NT2/D1 (cell line): Measurements from ENCODE around the gene CNR1.
A peak's percentile ranks its signal among the peaks of the same experiment; 100 is the strongest.

Experiments
- DNase-seq: peaks from one replicate; pipeline ENCODE4 v3.0.0-alpha.2; 2011; ENCODE audit warnings: low read depth, low spot score
- H3K27me3 ChIP-seq: 2 replicates; pipeline ENCODE4 v1.6.0; 2011; ENCODE audit warnings: mild to moderate bottlenecking; ENCODE audit not compliant: insufficient read length, insufficient read depth
- H3K36me3 ChIP-seq: 2 replicates; pipeline ENCODE4 v1.6.1; 2011; ENCODE audit warnings: mild to moderate bottlenecking, low read length, mixed read lengths; ENCODE audit not compliant: insufficient read depth, insufficient read length
- H3K4me1 ChIP-seq: 2 replicates; pipeline ENCODE4 v1.5.1; 2011; ENCODE audit not compliant: insufficient read depth, insufficient read length
- H3K4me3 ChIP-seq: 2 replicates; pipeline ENCODE4 v1.5.1; 2011; ENCODE audit warnings: low read depth; ENCODE audit not compliant: insufficient read length
- H3K9ac ChIP-seq: 2 replicates; pipeline ENCODE4 v1.6.0; 2011; ENCODE audit warnings: low read depth; ENCODE audit not compliant: insufficient read length
- H3K9me3 ChIP-seq: 2 replicates; pipeline ENCODE4 v1.5.1; 2011; ENCODE audit warnings: mild to moderate bottlenecking, low read length; ENCODE audit not compliant: insufficient read depth
- SUZ12 ChIP-seq: IDR thresholded peaks from 2 replicates; pipeline ENCODE4 v1.6.1; 2011; ENCODE audit not compliant: insufficient read length, insufficient read depth; ENCODE audit errors: extremely low read depth
- YY1 ChIP-seq: IDR thresholded peaks from 2 replicates; pipeline ENCODE4 v1.6.1; 2011; ENCODE audit not compliant: insufficient read length, insufficient read depth
- ZNF274 ChIP-seq: IDR thresholded peaks from 2 replicates; pipeline ENCODE4 v1.6.1; 2011; ENCODE audit warnings: mild to moderate bottlenecking, low read depth, low read length

Gene CNR1

DNA sequence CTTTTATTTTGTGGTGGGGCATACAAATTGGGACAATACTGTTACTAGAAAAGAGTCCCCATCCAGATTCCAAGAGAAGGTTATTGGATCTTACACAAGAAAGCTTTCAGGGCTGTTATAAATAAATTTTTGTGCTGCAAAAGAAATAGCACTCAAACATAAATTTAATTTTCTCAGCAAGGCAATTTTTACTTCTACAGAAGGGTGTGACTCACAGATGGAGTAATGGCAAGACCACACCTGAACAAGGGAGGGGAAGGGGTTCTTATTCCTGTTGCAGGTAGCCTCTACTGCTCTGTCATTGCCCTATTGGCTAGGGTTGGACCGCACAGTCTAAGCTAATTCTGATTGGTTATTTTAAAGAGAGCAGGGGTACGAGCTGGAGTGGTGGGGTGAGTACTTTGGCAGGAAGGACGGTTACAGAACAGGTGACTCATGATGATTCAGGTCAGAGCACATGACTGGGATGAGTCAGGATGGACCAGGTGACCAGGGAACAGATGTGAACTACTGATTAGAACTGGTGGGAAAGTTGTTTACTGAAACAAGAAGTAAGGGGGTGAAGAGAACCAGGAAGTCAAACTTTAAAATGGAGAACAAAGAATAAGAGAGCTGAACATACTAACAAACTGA, 41.1 kb downstream of the CNR1 start:
- Histone ChIP-seq H3K36me3 (no peaks in the 10 kb centered on the region), H3K27me3 (no peaks in the 10 kb centered on the region), H3K4me1 (no peaks in the 10 kb centered on the region), H3K9me3 (peaks cover 21% of the 10 kb centered on the region), H3K9ac (no peak overlapping the region), H3K4me3 (no peak overlapping the region)
- TF ChIP-seq ZNF274 (no peak), YY1 (no peak), SUZ12 (no peak)
- no peak for DNase-seq

DNA sequence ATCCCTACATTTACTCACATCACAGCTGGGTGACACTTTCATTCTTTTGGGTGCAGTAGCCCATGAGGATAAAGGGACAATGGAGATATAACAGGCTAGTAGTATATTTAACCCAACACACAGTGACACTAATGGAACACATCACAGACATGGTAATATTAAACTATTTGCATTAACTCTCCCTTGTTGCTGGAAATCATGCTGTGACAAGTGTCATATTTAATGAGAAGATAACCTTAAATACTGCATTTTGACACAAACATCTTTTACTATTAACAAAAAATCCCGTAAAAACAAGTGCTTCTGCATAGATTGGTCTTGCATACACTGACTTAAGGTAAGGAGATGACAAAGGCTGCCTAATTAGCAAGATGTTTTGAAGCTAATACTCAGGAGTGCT, 45.5 kb downstream of the CNR1 start:
- no peaks in the 10 kb centered on the region for H3K4me1 ChIP-seq
- no peak overlapping the region for H3K9ac ChIP-seq
- DNase-seq: no peak
- peaks cover 21% of the 10 kb centered on the region for H3K9me3 ChIP-seq
- no peak overlapping the region for H3K4me3 ChIP-seq
- H3K27me3 ChIP-seq: no peaks in the 10 kb centered on the region
- no peaks in the 10 kb centered on the region for H3K36me3 ChIP-seq
- TF ChIP-seq ZNF274: no peak
- TF ChIP-seq SUZ12: no peak
- no peak for TF ChIP-seq YY1

DNA sequence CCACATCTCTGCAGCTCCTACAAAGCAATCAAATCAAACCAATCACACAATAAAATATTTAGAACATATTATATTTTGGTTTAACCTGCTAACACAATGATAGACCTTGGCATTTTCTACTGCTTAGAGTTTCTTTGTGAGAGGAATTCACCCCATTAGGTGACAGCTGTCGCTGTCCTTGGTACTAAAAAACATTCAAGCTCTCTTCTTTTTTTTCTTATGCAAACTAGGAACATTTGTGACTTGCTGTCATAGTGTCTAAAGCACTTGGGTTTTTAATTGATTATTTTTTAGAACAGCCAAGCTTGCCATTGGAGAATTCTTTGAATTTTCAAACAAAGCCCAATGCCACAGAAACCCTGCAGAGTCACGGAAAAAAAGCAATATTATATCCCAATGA, 46.4 kb downstream of the CNR1 start:
- DNase-seq: peak; percentile 18
- H3K9ac ChIP-seq: no peak overlapping the region
- H3K4me1 ChIP-seq: no peaks in the 10 kb centered on the region
- no peaks in the 10 kb centered on the region for H3K36me3 ChIP-seq
- no peaks in the 10 kb centered on the region for H3K27me3 ChIP-seq
- H3K4me3 ChIP-seq: no peak overlapping the region
- no peak for TF ChIP-seq YY1
- no peak for TF ChIP-seq SUZ12
- no peak for TF ChIP-seq ZNF274
- peaks cover 16% of the 10 kb centered on the region for H3K9me3 ChIP-seq

DNA sequence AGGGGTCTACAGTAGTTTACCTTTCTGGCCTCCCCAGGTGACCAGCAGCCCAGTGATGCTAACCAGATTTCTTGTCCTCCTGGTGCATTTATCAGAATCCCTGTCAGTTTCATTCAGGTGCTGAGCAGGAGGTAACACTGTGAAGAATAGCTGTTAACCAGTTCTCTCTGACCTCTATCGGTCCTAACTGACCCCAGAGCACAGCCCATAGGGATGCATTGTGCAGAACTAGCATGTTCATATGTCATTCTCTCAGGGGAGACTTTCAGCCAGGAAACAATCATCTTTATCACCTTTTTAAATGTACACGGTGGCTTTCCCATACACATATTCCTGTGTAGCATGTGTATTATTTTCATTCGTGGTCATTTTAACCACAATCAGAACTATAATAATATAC, 49.9 kb downstream of the CNR1 start:
- no peaks in the 10 kb centered on the region for H3K27me3 ChIP-seq

DNA sequence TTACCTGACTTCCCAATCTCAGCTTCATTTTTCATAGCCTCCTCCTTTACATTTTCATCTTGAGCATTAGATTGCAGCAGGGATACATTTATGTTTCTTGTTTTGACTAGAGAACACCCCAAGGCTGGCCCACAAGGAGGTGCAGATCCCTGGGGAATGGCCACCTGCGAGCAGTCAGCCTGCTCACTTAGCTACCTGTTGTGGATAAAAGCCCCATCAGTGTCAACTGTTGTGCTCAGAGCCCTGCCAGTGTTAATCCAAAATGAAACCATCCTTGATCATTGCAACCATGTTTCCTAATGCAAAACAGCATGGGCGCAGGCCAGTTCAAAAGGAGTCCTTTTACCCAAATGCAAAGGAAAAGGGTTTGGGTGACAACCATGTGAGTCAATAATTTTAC, 50.8 kb downstream of the CNR1 start:
- H3K9ac ChIP-seq: no peak overlapping the region
- no peaks in the 10 kb centered on the region for H3K4me1 ChIP-seq
- H3K36me3 ChIP-seq: no peaks in the 10 kb centered on the region
- TF ChIP-seq YY1 (no peak), SUZ12 (no peak), ZNF274 (no peak)
- DNase-seq: no peak
- no peak overlapping the region for H3K4me3 ChIP-seq
- no peaks in the 10 kb centered on the region for H3K9me3 ChIP-seq
- no peaks in the 10 kb centered on the region for H3K27me3 ChIP-seq

More for the DNA sequence above, 49.9 kb downstream of the CNR1 start:
- H3K36me3 ChIP-seq: no peaks in the 10 kb centered on the region
- H3K4me1 ChIP-seq: no peaks in the 10 kb centered on the region
- TF ChIP-seq ZNF274 (no peak), SUZ12 (no peak), YY1 (no peak)
- H3K9ac ChIP-seq: no peak overlapping the region
- H3K9me3 ChIP-seq: no peaks in the 10 kb centered on the region
- no peak overlapping the region for H3K4me3 ChIP-seq
- DNase-seq: no peak

DNA sequence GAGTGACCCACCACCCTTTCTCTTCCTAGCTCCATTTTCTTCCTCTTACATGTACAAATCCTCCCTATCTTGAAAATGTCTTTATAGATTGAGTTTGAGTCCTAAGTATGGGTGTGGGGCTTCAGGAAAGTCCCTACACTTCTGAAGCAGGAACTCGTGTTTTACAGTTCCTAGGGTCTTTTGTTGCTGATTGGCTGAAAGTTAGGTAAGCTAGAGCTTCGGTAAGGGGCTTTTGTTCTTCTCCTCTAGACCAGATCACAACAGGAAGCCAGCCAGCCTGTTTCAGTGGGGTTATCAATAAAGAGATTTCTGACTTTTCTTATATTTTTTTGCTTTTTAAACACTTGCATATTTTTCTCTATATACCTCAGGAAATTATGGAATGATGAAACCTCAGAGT, 51.3 kb downstream of the CNR1 start:
- Histone ChIP-seq H3K36me3 (no peaks in the 10 kb centered on the region), H3K4me1 (no peaks in the 10 kb centered on the region), H3K27me3 (no peaks in the 10 kb centered on the region), H3K9ac (no peak overlapping the region), H3K9me3 (no peaks in the 10 kb centered on the region), H3K4me3 (no peak overlapping the region)
- DNase-seq: no peak
- TF ChIP-seq ZNF274: no peak
- TF ChIP-seq YY1: no peak
- TF ChIP-seq SUZ12: no peak

DNA sequence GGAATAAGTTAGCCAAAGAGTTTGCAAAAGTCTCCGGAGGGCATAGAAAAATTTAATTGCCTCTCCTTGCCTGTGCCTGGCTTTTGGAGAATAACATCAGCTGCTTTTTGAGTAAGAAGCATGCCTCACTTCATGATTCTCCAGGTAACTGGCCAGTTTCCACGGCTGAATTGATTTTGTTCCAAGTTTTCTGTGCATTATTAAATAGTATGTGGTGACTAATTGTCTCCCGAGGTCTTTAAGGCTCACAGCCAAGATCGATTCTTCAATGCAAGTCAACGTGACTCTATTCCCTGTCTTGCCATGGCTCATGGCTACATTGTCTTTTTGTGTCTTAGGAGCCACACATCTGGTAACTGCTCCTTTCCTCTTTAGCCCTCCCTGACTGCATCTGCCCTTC, 54.2 kb downstream of the CNR1 start:
- Histone ChIP-seq H3K4me3 (no peak overlapping the region), H3K36me3 (no peaks in the 10 kb centered on the region), H3K27me3 (no peaks in the 10 kb centered on the region), H3K9ac (no peak overlapping the region), H3K9me3 (no peaks in the 10 kb centered on the region), H3K4me1 (no peaks in the 10 kb centered on the region)
- DNase-seq: no peak
- TF ChIP-seq ZNF274 (no peak), YY1 (no peak), SUZ12 (no peak)
